Mesothelial cell of epicardium (in vitro differentiated cells): ENCODE measurements around the gene SCTR. TPM values are rescaled to one million over a fixed set of nuclear protein-coding genes. Genes with fewer than 3 reads are reported as not detected.

Experiments used
- DNase-seq, 2 experiments: peaks; one replicate each; pipeline ENCODE4 v3.0.0; 2021; ENCODE audit warnings: low spot score in 2 of 2; ENCODE audit not compliant: unreplicated experiment in 2 of 2
- H3K27ac Mint-ChIP-seq: 2 replicates; pipeline ENCODE4 v1.8.0; 2021; ENCODE audit warnings: mixed read lengths
- H3K27me3 Mint-ChIP-seq: 2 replicates; pipeline ENCODE4 v1.8.0; 2021; ENCODE audit warnings: low read depth, mixed read lengths
- H3K36me3 Mint-ChIP-seq: 2 replicates; pipeline ENCODE4 v1.8.0; 2021; ENCODE audit warnings: mixed read lengths
- H3K4me1 Mint-ChIP-seq: 2 replicates; pipeline ENCODE4 v1.8.0; 2021; ENCODE audit warnings: mixed read lengths
- H3K4me3 Mint-ChIP-seq: 2 replicates; pipeline ENCODE4 v1.8.0; 2021; ENCODE audit warnings: mild to moderate bottlenecking, moderate library complexity, mixed read lengths
- H3K9me3 Mint-ChIP-seq: 2 replicates; pipeline ENCODE4 v1.8.0; 2021; ENCODE audit warnings: mixed read lengths
- total RNA-seq: library from RNA; stranded (reverse); gene quantifications from 3 replicates; pipeline ENCODE4 v1.2.1, GENCODE V29; 2021
- TF ChIP-seq, protein P1 (sequence below): fragments of 200-600 bp; sonication (generic); IDR thresholded peaks from one replicate; pipeline ENCODE4 v1.5.0; 2021; ENCODE audit warnings: antibody characterized with exemption; ENCODE audit not compliant: unreplicated experiment

SCTR gene
- total RNA-seq, 1 donor from 2014 or later = 1.3 TPM

DNA sequence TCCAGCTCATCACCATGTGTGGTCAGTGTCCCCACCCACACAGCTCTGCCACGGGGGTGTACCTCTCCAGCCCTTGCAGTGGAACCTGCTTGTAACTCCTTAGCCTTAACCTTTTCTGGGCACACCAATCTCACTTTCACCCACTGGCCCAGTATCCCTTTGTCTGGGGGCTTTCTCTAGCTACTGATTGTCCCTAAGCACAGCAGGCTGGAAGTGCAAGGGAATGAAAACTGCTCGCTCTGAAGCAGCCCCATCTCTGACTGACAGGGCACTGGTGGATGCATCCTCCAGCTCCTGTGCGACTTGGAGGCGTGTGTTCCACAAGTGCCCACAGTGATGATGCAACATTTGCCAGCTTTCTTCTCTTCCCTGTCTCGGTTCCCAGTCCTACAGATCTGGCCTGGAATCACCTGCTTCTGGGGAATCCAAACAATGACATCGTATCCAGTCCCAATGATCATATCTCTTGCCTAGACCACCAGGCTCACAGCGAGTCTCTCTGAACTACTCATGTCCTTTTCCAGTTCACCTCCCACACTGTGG is 33.6 kb downstream of the SCTR start:
- Mint-ChIP-seq H3K27ac (peak overlapping the region; percentile 90), H3K4me3 (no peak overlapping the region), H3K36me3 (no peaks in the 10 kb centered on the region), H3K4me1 (peaks cover 39% of the 10 kb centered on the region), H3K27me3 (peaks cover 5% of the 10 kb centered on the region), H3K9me3 (no peaks in the 10 kb centered on the region)
- TF ChIP-seq, protein P1, sequence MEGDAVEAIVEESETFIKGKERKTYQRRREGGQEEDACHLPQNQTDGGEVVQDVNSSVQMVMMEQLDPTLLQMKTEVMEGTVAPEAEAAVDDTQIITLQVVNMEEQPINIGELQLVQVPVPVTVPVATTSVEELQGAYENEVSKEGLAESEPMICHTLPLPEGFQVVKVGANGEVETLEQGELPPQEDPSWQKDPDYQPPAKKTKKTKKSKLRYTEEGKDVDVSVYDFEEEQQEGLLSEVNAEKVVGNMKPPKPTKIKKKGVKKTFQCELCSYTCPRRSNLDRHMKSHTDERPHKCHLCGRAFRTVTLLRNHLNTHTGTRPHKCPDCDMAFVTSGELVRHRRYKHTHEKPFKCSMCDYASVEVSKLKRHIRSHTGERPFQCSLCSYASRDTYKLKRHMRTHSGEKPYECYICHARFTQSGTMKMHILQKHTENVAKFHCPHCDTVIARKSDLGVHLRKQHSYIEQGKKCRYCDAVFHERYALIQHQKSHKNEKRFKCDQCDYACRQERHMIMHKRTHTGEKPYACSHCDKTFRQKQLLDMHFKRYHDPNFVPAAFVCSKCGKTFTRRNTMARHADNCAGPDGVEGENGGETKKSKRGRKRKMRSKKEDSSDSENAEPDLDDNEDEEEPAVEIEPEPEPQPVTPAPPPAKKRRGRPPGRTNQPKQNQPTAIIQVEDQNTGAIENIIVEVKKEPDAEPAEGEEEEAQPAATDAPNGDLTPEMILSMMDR = no peak
- DNase-seq = no peak

DNA sequence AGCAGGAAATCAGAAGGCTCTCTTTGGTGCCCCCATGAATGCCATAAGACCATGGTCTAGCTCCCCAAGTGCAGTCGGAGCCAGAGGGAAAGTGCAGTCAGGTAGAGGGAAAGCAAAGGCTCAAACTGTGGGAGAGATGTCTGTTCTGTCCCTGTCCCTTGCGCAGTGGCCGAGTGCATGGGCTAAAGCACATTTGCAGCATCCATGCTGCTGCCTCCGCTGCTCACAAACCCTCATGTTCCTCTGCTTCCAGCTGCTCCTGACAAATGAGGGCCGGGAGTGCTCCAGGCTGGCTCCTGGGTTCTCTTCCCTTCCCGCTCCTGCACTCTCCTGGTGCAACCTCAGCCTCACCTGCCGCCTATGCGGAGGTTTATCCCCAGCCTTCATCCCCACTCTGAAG is 34.2 kb downstream of the SCTR start:
- H3K36me3 Mint-ChIP-seq = no peaks in the 10 kb centered on the region
- H3K4me1 Mint-ChIP-seq = peaks cover 43% of the 10 kb centered on the region
- peak overlapping the region; percentile 2 for H3K27ac Mint-ChIP-seq
- H3K9me3 Mint-ChIP-seq = no peaks in the 10 kb centered on the region
- TF ChIP-seq, protein P1 = no peak
- DNase-seq = no peak
- peaks cover 3% of the 10 kb centered on the region for H3K27me3 Mint-ChIP-seq
- no peak overlapping the region for H3K4me3 Mint-ChIP-seq

DNA sequence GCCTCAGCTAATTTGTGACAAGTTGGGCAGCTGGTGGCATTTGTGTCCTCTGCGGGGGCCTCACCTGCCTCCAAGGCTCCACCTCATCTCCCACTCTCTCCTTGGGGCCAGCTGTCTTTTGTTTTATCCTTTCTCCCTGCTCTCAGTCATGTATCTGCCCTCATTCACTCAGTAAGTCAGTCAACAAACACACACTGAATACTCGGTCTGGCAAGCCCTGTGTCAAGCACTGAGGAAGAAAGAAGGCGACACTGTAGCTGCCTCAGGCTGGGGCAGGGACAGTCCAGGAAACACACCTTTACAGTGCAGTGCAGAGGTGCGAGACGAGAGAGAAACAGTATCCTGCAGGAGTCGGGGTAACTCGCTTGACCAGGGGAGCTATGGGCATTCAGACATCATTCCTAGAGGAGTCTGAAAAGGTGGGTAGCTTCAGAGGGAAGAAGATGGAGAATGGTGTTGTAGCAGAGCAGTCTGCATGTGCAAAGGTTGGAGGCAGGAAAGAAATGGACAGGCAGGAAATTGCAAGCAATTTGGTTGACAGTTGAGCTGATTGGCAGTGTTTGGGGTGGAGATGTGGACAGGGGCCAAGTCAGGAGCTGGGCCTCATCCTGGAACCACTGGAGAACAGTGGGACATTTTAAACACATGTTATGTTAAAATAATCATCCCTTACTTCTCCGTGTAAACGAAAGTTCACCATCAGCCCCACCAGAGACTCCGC is 34.9 kb downstream of the SCTR start:
- TF ChIP-seq, protein P1 = no peak
- peaks cover 49% of the 10 kb centered on the region for H3K4me1 Mint-ChIP-seq

DNA sequence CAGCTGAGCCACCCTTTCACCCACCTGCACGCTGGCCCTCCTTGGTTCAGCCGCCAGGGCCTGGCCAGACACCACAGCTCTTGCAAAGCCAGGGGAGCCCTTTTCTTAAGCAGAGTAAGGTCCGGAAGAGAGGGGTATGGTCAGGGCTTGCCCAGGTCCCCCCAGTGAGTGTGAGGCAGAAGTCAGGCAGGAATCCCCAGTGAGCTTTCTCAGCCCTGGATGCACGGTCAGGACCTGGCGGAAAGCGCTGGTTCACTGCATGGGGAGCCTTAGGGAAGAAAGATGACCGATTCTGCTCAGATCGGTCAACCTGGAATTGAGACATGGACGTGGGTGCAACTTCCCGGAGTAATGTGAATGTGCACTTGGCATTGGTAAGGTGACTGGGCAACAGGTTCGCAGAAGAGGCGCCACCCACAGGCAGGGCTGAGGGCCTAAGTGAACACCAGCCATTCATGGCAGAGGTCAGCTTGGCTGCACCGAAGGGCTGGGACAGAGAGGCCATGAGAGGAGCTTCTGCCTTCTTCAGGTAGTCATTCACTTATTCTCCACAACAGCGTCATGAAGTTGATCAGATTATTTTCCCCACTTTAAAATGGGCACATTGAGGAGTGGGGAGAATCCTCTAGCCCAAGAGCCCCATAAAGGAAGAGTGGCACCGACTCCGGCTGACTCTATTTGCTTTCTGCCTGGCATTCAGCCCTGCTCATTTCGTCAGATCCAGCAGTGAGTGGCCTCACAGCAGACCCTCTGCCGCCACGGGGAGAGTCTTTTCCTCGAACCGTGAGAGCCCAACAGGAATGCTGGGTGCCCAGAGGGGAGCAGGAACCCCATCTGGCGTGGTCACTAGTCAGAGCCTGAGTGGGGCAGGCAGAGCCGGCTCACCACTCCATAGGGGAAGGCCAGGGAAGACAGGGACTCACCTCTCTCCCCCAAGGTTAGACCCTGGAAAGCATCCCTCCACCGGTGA is 35.8 kb downstream of the SCTR start:
- H3K4me3 Mint-ChIP-seq = no peak overlapping the region
- TF ChIP-seq, protein P1 = no peak
- no peaks in the 10 kb centered on the region for H3K27me3 Mint-ChIP-seq
- no peaks in the 10 kb centered on the region for H3K9me3 Mint-ChIP-seq
- no peak overlapping the region for H3K27ac Mint-ChIP-seq
- peaks cover 49% of the 10 kb centered on the region for H3K4me1 Mint-ChIP-seq
- DNase-seq = no peak
- no peaks in the 10 kb centered on the region for H3K36me3 Mint-ChIP-seq

More for the DNA sequence above, 34.9 kb downstream of the SCTR start:
- DNase-seq = no peak
- Mint-ChIP-seq H3K4me3 (no peak overlapping the region), H3K27me3 (no peaks in the 10 kb centered on the region), H3K9me3 (no peaks in the 10 kb centered on the region), H3K27ac (peak overlapping the region; percentile 25), H3K36me3 (no peaks in the 10 kb centered on the region)

DNA sequence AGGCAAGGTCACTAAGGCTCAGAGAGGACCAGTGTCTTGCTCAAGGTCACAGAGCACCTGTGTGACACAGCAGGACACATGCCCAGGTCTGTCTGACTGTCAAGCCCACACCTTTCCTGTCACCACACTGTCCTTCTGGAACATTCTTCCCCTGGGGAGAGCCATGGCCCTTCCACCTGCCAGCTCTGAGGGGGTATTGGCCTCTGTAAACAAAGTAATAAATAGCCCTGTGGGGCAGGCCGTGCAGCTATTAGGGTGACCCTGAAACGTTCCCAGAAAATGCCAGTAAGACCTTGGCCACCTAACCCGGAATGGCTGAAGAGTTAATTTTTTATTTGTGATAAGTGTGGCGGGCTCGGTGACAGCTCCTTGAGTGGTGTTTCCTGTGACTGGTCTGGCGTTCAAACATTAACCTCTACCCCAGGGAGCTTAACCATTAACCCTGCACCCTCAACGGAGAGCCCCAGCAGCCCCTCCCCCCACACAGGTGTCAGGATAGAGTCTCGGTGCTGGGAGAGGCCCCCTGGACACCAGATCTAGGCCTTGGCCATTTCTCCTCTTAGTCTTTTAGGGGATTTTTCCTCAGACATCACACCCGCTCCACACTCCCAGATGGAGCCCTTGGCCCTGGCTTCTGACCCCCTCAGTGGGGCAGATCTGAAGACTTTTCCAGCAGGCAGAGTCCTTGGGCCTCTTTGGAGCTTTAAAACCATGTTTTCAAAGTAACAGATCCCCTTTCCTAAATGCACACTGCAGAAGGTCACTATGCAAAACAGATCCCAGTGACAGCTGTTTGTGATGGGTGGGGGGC is 36.6 kb downstream of the SCTR start:
- Mint-ChIP-seq H3K27ac (no peak overlapping the region), H3K9me3 (no peaks in the 10 kb centered on the region), H3K36me3 (no peaks in the 10 kb centered on the region), H3K4me1 (peaks cover 47% of the 10 kb centered on the region), H3K4me3 (no peak overlapping the region), H3K27me3 (no peaks in the 10 kb centered on the region)
- TF ChIP-seq, protein P1 = no peak
- no peak for DNase-seq
